HepG2 (cell line): ENCODE data around the gene DOLK. TPM values are rescaled to one million over a fixed set of nuclear protein-coding genes. Genes with fewer than 3 reads are reported as not detected.

Source experiments
- ATF2 ChIP-seq: sonication (generic); formaldehyde crosslinking; IDR thresholded peaks from 2 replicates; pipeline ENCODE4 v1.4.0; 2020; ENCODE audit warnings: missing genetic modification reagents
- DRAP1 ChIP-seq: IDR thresholded peaks from 2 replicates; pipeline ENCODE4 v1.6.1; 2016; ENCODE audit warnings: missing genetic modification reagents, missing compliant biosample characterization
- HES4 ChIP-seq: sonication (generic); formaldehyde crosslinking; IDR thresholded peaks from 2 replicates; pipeline ENCODE4 v1.9.0; 2021; ENCODE audit warnings: mild to moderate bottlenecking, missing genetic modification reagents, borderline replicate concordance
- PHF21A ChIP-seq: sonication (generic); formaldehyde crosslinking; IDR thresholded peaks from 2 replicates; pipeline ENCODE4 v1.5.0; 2020; ENCODE audit warnings: mild to moderate bottlenecking, missing genetic modification reagents
- RAD21 ChIP-seq: fragments of 450-650 bp; formaldehyde crosslinking; IDR thresholded peaks from 2 replicates; pipeline ENCODE4 v1.5.0; 2020; ENCODE audit warnings: mild to moderate bottlenecking
- SNAPC5 ChIP-seq: sonication (generic); formaldehyde crosslinking; IDR thresholded peaks from 2 replicates; pipeline ENCODE4 v1.8.1; 2023; ENCODE audit warnings: mild to moderate bottlenecking, missing genetic modification reagents, borderline replicate concordance
- SP5 ChIP-seq: IDR thresholded peaks from 2 replicates; pipeline ENCODE4 v1.6.1; 2016; ENCODE audit warnings: low read depth, borderline replicate concordance
- SSRP1 ChIP-seq: IDR thresholded peaks from 2 replicates; pipeline ENCODE4 v1.6.1; 2016; ENCODE audit warnings: control low read depth
- SUZ12 ChIP-seq: fragments of 150-350 bp; IDR thresholded peaks from 2 replicates; pipeline ENCODE4 v1.6.1; 2014; ENCODE audit warnings: low read depth, low read length
- ZBTB38 ChIP-seq: sonication (generic); formaldehyde crosslinking; IDR thresholded peaks from 2 replicates; pipeline ENCODE4 v1.5.1; 2020; ENCODE audit warnings: mild to moderate bottlenecking, missing genetic modification reagents
- ZC3H13 ChIP-seq: sonication (generic); formaldehyde crosslinking; IDR thresholded peaks from 2 replicates; pipeline ENCODE4 v1.8.1; 2023; ENCODE audit warnings: mild to moderate bottlenecking, missing genetic modification reagents, moderate library complexity
- ZFX ChIP-seq: sonication (generic); formaldehyde crosslinking; IDR thresholded peaks from 2 replicates; pipeline ENCODE4 v1.4.0; 2020; ENCODE audit warnings: mild to moderate bottlenecking, low read depth, missing genetic modification reagents, moderate library complexity
- ZNF121 ChIP-seq: sonication (generic); formaldehyde crosslinking; IDR thresholded peaks from 2 replicates; pipeline ENCODE4 v1.5.0; 2020; ENCODE audit warnings: mild to moderate bottlenecking, missing genetic modification reagents
- ZNF142 ChIP-seq: sonication (generic); formaldehyde crosslinking; IDR thresholded peaks from 2 replicates; pipeline ENCODE4 v1.4.0; 2020; ENCODE audit warnings: missing genetic modification reagents
- ZNF260 ChIP-seq: sonication (generic); formaldehyde crosslinking; IDR thresholded peaks from 2 replicates; pipeline ENCODE4 v1.4.0; 2020; ENCODE audit warnings: missing genetic modification reagents, low read depth, mild to moderate bottlenecking, borderline replicate concordance
- ZNF513 ChIP-seq: sonication (generic); formaldehyde crosslinking; conservative IDR thresholded peaks from 2 replicates; pipeline ENCODE4 v1.5.0; 2020; ENCODE audit warnings: missing genetic modification reagents
- ZNF547 ChIP-seq: sonication (generic); formaldehyde crosslinking; IDR thresholded peaks from 2 replicates; pipeline ENCODE4 v1.5.1; 2020; ENCODE audit warnings: mild to moderate bottlenecking, missing genetic modification reagents
- ZNF598 ChIP-seq: sonication (generic); formaldehyde crosslinking; IDR thresholded peaks from 2 replicates; pipeline ENCODE4 v1.5.1; 2020; ENCODE audit warnings: mild to moderate bottlenecking, missing genetic modification reagents, borderline replicate concordance
- ZNF75D ChIP-seq: sonication (generic); formaldehyde crosslinking; IDR thresholded peaks from 2 replicates; pipeline ENCODE4 v1.8.1; 2023; ENCODE audit warnings: missing genetic modification reagents, mild to moderate bottlenecking, borderline replicate concordance
- polyA plus RNA-seq, 8 experiments: library from polyadenylated mRNA; depleted of rRNA in 3 of 8; stranded (reverse) in 7 of 8; unstranded in 1 of 8; fragments of >200 nt; fragmentation: Illumina TruSeq in 4 of 8; extraction: Trizol in 4 of 8; gene quantifications; 2 replicates each; pipeline versions ENCODE4 v1.2.1 to v1.2.3, GENCODE V29; 2011 to 2016; ENCODE audit warnings: low read depth in 4 of 8, missing spikeins in 1 of 8, mixed read lengths in 1 of 8; ENCODE audit not compliant: insufficient read depth in 1 of 8
- total RNA-seq, 5 experiments: library from RNA; depleted of rRNA; stranded (reverse); fragments of >200 nt; fragmentation: Illumina TruSeq; extraction: Trizol; gene quantifications; 2 replicates each; pipeline ENCODE4 v1.2.3, GENCODE V29; 2016; ENCODE audit warnings: low read depth in 1 of 5

The DOLK gene
- total and polyA plus RNA-seq, 2 of the 13 experiments (the other 11 are each of a cell fraction or from before 2014, with no cell fraction given) = 15.4 to 18.7 TPM

- 0 out of 2 replicates have a peak, but pooled peaks have one; percentile 45 for TF ChIP-seq ZBTB38 (CRISPR knock-in tag)
- no peak for TF ChIP-seq SSRP1
- TF ChIP-seq RAD21 (CRISPR knock-in tag) = peak; percentile 92
- TF ChIP-seq DRAP1 (CRISPR knock-in tag) = no peak
- no peak for TF ChIP-seq ZNF260 (CRISPR knock-in tag)
- no peak for TF ChIP-seq ZNF513 (CRISPR knock-in tag)
- TF ChIP-seq ZNF75D (CRISPR knock-in tag) = 0 out of 2 replicates have a peak, but pooled peaks have one; percentile 30
- TF ChIP-seq ZNF142 (CRISPR knock-in tag) = no peak
- TF ChIP-seq ZNF547 (CRISPR knock-in tag) = 0 out of 2 replicates have a peak, but pooled peaks have one; percentile 21
- TF ChIP-seq ZFX (CRISPR knock-in tag) = peak; percentile 47; the same call in 1 of the 2 replicates
- TF ChIP-seq ZNF121 (CRISPR knock-in tag) = 0 out of 2 replicates have a peak, but pooled peaks have one; percentile 23
- no peak for TF ChIP-seq SNAPC5 (CRISPR knock-in tag)
- TF ChIP-seq PHF21A (CRISPR knock-in tag) = peak; percentile 71; the same call in 1 of the 2 replicates
- TF ChIP-seq SUZ12 = no peak
- TF ChIP-seq ATF2 (CRISPR knock-in tag) = peak; percentile 48; the same call in 1 of the 2 replicates
- TF ChIP-seq ZC3H13 = no peak
- TF ChIP-seq ZNF598 (CRISPR knock-in tag) = 0 out of 2 replicates have a peak, but pooled peaks have one; percentile 27
- TF ChIP-seq HES4 = no peak
- no peak for TF ChIP-seq SP5 (CRISPR knock-in tag)
Observed at GRCh38 chr9:128927731-128928411, 19.5 kb downstream of the DOLK start (continued).
